Left renal cortex interstitium (tissue), 4 donors: Measurements from ENCODE around the gene MLX. TPM values are rescaled to one million over a fixed set of nuclear protein-coding genes. Genes with fewer than 3 reads are reported as not detected.
A peak's percentile ranks its signal among the peaks of the same experiment; 100 is the strongest.

ENCODE experiments used
- DNase-seq, 4 donors: peaks; one replicate each; pipeline ENCODE4 v3.0.0-alpha.2; 2013; ENCODE audit warnings: low read depth in 4 of 4, low spot score in 2 of 4, missing footprints in 1 of 4
- polyA plus RNA-seq, 4 donors: library from polyadenylated mRNA; unstranded; fragments of 120-200 nt; gene quantifications; one replicate each; pipeline ENCODE4 v1.2.1, GENCODE V29; 2013; ENCODE audit not compliant: insufficient read length in 4 of 4

MLX gene, protein sequence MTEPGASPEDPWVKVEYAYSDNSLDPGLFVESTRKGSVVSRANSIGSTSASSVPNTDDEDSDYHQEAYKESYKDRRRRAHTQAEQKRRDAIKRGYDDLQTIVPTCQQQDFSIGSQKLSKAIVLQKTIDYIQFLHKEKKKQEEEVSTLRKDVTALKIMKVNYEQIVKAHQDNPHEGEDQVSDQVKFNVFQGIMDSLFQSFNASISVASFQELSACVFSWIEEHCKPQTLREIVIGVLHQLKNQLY
- 10 to 100 TPM; 33.4 to 42.6 (median 35.8) TPM for polyA plus RNA-seq

DNA sequence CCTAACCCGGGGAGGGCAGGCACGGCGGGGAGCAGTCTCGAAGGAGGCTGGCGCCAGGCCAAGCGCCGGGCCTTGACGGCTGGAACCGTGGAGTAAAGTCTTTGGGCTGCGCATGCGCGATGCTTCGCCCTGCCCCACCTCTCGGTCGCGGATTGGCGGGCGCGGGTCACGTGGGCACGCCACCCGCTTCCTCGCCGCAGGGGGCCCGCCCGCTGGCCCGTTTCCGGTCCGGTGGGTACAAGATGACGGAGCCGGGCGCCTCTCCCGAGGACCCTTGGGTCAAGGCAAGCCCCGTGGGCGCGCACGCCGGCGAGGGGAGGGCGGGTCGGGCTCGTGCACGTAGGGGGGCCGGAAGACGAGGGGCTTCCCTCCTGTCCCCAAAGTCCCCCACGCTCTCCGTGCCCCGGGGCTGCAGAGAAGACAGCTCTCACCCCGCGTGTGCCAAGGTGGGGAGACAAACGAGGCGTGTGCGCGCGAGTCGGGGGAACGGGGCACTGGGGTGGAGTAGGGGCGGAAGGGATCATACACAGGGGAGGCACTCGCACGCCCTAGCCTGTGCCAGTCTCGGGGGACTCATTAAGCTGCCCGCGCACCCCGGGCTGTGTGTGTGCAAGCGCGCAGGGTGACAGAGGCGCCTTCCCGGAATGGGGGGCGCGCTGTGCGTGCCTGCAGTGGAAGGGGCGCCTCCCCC, at the start of gene MLX:
Gene MLX (plus strand): TSS at position 218 of the 691 bp plus-strand sequence. CDS start 25 bp downstream, at position 243.
- peak in 1 of 4 donors; percentile 82 for DNase-seq

DNA sequence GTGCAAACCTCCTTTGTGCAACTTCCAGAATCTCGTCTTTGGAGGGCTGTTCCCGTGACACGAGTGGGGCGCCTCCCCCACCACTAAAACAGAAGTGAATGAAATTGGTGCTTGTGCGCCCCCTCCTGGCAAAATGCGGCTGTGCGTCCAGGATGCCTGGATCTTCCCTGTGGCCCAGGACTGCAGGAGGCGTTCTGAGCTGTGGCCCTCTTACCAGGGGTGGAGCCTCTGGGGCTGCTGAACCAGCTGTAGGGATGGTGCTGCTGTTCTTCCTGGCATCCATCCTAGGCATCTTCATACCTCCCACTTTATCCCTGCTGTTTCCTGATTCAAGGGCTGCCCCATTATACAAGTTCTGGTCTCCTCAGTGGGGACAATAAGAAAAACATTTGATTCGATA, 49.4 kb upstream of the MLX start:
- no peak for DNase-seq

DNA sequence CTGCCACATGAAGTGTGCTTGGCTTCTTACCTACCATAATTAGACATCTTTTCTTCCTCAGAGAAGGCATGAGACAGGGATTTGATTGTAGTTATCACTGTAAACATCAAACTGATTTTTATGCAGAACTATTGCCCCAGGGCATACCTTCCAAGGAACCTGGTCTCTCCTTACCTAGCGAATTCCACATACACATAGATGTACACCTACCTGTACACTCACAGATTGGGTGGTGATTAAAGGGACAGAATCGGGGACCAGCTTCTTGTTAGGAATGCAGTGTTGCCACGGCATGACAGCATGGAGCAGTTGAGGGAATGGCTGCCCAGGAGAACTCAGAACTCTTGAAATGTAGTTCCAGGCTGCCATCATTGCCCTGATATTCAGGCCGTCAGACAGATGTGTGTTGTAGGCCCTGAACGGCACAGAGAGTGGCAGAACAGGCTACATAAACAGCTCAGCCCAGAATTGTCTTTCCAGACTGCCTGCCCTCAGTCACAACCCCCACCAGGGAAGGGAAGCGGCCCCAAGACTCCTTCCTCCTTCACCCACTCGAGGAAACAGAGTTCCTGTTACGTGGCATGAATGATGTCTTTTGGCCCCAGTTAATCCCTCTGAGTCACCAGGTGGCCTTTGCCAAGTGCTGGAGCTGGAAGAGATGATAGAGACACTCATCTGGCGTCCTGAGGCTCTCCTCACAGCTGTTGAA, 48.7 kb upstream of the MLX start:
- no peak for DNase-seq

DNA sequence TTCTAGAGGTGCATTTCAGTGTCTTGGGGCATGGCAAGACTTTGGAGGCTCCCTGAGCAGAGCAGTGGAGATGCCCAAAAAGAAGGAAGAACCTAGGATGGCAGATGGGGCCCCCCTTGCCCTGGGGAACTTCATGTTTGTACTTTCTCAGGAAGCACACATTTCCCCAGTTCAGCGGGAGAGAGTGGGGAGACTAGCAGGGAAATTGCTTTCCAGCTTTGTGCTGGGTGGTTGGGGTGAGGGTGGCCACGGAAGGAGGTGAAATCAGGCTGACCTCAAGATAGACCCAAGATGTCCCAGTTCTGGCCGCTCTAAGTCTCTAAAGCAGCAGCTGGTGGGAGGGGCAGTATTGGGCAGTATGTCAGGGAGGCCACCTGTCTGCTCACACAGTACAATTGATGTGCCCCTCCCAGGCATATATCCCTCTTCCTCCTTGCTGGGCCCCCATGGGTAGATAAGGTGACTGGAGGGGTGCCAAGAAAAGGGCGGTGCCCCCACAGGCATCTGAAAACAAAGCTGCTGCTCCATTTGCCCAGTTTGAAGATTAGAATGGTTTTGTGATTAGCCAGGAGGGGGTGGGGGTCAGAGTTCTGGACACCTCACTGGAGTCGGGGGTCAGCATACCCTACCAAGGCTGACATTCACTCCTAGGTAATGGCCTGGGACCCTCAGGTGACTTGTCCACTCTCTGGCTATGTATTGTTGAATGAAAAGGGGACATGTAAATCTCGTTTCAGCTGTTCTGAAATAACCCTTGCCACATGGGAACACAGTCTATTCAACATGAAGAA, 48.0 kb upstream of the MLX start:
- no peak for DNase-seq

DNA sequence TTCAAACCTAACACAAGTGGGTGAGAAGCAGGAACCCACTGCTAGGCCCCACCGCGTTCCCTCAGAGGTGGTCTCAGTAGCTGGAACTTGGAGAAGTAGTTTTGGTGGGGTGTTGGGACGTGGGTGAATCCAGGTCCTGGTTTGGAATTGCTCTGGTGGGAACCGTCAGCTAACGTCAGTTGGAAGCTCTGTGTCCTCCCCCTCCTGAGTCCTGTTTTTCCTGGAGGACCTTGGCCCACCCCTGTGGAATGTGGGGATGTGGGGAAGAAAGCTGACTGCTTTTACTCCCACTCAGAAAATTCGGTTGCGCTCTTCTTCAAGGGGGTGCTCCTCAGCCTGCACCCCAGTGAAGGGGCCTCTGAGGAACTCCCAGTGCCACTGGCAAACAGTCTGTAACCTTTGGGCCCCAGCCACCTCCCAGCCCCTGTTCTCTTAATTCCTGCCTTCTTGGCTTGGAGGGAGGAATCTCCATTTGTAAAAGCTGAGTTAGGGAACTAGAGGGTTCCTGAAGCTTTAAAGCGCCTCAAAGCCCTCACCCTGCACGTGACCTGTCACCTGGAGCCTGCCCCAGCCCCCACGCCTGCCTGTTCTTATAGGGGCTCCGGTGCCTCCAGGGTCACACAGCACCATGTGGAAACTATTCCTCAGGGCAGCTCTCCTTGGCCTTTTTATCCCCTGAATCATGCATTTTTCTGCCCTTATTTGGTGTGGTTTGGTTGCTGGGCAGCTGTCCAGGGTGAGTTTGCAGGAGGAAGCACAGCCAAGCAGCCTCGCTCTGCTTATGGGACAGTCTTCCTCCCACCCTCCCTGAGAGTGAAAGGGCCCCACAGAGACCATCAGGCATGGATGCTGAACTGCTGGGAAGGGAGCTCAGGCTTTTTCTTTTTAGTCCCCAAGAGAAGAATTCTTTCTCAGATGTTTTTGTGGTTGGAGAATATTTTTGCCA, 47.1 kb upstream of the MLX start:
- DNase-seq, result peak in 3 of 4 donors; percentile 82 to 86 (median 85)

DNA sequence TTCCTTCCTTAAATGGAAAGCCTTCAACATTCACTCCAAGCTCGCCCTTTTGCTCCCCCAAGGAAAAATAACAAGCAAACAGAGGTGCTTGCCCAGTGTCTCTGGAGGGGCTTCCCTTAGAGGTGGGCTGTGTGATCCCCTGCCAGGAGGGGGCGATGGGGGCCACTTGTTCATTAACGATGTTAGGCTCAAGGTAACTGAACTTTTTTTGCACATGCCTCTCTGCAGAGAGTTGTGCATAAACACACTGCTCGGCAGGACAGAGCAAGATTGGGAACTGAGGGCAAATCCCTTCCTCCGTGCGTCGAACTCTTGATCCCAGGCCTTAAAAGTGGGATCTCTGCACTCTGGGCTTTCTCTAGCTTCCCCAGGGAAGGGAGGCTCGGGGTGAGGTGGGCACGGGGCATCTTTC, 46.4 kb upstream of the MLX start:
- DNase-seq, result no peak

DNA sequence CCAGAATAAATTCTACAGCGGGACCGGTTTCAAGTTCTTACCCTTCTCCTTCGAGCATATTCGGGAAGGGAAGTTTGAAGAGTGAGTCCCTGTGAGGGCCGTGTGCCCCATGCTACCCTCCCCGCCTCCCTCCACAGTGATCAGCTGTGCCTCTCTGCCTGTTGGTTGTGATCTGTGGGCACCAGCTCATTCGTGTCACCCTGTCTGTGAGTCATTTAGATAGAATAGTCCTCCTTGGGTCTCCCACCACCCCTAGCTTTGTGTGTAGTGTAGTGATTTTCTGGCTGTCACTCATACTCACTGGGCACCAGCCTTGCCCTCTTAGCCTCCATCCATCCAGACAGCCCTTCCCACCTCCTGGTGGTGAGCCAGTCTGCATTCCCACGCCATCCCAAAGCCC, 45.9 kb upstream of the MLX start:
- DNase-seq, result no peak

DNA sequence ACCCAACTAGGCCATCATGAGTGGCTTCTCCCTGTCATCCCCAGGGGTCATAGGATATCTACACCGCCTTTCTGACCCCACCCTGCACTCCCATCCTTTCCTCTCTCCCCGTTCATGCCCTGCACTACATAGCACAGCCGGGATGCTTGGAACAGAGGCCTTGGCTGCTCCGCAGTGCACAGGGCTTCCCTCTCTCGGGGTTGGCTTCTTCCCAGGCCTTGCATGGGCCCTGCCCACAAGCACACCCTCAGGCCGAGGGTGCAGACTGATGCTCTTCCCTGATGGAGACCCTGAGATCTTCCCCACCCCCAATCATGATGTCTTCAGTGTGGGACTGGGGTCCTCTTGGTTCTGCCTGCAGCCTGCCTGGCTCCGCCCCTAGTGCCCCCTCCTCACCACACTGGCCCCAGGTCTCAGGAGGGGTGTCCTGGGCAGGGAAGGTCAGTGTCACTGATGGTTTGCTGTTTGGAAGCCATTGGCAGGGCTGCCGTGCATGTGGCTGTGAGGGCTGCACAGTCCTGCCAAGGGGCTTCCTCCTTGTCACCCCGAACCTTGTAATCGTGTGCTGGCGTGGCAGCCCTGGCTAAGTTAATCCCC, 45.1 kb upstream of the MLX start:
- no peak for DNase-seq

DNA sequence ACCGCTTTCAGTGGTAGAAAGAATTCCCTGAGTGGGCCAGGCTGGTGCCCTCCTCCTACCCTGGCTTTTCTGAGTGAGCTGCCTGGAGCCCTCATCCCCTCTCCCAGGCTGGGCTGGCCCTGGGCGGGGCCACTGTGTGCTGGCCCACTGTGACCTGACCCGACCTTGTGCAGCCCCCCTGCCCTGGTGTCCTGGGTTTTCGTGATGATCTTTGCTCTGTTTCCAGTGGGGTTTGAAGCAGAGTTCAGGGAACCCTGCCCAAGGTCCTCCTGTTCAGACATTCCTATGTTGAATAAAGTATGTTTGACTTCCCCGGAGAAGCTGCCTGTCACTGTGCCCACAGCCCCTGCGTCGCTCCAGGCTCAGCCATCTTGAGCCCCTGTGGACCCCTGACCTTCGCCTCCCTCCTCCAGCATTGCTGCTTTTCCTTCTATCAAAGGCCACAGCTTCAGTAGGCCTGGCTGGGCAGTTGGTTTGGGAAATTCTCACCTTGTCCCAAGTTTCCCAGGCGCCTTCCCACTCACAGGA, 44.6 kb upstream of the MLX start:
- no peak for DNase-seq

DNA sequence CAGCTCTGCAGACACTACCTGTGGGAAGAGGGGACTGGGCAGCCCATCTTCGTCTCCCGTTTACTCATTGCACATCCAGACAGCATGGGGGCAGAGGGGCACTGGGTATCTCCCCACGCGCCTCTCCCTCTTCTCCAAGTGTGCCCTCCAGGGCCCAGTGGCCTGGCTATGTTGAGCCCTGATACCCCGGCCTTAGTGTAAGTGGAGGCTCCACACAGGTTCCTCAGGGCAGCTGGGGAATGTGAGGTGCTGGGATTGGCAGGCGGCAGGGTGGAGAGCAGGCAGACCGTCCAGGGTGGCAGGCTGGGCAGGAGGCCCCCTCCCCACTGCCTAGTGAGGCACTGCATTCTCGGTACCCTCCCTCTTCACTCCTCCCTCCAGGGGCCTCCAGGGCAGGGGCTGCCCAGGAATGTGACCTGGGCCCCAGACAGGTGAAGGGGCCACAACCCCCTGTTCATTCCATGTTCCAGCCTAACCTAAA, 44.1 kb upstream of the MLX start:
- DNase-seq, result no peak

DNA sequence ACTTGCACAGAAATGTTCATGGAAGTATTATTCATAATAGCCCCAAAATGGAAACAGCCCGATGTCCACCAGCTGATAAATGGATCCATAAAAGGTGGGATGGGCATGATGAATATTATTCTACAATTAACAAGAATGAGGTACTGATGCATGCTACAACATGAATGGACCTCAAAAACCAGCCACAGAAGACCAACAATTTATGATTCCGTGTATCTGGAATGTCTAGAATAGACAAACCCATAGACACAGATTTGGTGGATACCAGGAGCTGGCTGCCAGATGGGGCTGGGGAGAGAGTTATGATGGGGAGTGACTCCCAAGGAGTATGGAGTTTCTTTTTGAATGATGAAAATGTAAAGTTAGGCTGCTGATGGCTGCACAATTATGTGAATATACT, 41.7 kb upstream of the MLX start:
- DNase-seq, result no peak

DNA sequence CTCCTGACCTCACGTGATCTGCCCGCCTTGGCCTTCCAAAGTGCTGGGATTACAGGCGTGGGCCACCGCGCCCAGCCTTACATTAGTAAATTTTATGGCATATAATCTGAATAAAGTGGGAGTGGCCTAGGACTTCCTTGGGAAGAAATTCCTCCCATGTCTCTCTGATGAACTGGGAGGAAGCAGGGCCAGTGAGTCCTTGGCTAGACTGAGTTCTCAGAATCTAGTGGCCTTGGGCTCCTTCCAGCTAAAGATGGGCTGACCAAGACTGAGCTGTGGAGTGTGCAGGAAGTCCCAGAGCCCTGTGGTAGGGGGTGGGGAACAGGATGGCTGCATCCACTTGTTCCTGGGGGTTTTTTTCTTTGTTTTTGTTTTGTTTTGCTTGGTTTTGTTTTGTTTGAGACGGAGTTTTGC, 40.9 kb upstream of the MLX start:
- no peak for DNase-seq

DNA sequence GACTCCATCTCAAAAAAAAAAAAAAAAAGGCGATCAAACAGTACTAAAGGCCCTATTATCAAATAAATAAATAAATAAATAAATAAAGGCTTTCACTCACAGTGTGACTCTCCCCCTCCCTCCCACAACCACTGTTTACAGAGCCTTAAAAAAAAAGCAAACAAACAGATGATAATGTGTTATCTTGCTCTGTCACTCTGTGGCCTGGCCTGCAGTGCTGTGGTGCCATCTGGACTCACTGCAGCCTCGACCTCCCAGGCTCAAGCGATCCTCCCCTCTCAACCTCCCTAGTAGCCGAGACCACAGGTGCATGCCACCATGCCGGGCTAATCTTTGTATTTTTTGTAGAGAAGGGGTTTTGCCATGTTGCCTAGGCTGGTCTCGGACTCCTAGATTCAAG, 39.0 kb upstream of the MLX start:
- DNase-seq, result no peak

DNA sequence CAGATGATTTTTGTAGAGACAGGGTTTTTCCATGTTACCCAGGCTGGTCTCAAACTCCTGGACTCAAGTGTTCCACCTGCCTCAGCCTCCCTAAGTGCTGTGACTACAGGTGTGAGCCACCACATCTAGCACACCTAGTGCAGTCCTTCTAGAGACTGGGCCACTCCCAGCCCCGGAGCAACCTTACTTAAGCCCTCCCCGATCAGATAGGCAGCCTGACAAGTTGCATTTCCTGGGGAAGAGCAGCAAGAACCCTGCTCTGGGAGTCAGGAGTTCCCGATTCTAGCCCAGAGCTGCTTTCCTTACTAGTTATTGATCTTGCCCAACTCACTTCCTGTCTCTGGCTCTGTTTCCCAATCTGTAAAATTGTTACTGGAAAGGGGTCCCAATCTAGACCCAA, 37.8 kb upstream of the MLX start:
- DNase-seq, result no peak

DNA sequence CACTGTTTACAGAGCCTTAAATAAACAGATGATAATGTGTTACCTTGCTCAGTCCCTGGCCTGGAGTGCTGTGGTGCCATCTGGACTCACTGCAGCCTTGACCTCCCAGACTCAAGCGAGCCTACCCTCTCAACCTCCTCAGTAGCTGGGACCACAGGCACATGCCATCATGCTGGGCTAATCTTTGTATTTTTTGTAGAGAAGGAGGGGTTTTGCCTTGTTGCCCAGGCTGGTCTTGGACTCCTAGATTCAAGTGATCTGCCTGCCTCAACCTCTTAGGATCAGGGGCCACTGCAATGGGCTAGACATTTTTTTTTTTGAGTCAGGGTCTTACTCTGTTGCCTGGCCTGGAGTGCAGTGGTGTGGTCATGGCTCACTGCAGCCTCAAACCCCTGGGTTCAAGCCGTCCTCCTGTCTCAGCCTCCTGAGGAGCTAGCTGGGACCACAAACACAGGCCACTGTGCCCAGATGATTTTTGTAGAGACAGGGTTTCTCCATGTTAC, 35.9 kb upstream of the MLX start:
- no peak for DNase-seq

DNA sequence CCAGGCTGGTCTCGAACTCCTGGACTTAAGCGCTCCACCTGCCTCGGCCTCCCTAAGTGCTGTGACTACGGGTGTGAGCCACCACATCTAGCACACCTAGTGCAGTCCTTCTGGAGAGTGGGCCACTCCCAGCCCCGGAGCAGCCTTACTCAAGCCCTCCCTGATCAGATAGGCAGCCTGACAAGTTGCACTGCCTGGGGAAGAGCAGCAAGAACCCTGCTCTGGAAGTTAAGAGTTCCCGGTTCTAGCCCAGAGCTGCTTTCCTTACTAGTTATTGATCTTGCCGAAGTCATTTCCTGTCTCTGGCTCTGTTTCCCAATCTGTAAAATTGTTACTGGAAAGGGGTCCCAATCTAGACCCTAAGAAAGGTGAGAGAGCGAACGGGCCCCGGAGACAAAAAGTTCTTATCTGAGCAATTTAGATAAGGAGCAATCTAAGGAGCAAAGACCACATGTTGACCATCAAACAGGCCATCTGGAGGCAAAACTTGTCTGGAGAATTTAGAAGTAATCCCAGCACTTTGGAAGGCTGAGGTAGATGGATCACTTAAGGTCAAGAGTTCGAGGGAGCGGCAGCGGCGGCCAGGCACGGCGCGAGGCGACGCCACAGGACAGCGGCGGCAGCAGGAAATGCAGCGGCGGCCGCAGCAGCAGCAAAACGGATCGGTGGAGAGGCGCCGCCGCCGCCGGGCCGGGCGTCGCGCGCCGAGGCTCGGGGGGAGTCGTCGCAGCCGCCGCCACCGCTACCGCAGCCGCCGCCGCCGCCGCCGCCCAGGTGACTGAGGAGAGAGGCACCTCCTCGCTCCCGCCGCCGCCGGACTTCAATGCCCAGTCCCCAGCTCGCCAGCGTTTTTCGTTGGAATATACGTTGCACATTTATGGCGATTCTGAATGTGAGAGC, 35.2 kb upstream of the MLX start:
- DNase-seq, result no peak

DNA sequence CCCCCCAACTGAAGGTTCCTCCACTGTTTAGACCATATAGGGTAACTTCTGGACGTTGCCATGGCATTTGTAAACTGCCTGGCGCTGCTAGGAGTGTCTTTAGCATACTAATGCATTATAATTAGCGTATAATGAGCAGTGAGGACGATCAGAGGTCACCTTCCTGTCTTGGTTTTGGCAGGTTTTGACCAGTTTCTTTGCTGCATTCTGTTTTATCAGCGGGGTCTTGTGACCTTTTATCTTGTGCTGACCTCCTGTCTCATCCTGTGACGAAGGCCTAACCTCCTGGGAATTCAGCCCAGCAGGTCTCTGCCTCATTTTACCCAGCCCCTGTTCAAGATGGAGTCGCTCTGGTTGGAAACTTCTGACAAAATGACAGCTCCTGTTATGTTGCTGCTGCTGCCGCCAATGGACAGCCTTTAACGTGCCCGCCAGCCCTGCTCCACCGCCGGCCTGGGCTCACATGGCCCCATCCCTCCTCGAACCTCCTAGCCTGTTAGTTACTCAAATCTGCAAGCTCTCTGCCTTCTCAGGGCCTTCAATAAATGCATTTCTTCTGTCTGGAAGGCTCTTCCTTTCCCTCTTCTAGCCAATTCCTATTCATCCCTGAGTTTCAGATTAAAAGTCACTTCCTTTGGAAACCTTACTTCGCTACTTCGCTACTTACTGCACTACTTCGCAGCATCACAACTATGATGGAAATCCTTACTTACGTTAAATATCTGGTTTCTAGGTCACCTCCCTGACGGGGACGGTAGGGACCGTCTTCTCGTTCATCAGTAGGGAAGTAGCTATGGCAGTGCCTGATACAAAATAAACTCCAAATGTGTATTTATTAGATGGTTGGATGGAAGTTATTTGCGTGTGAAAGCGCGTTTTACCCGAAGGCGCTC, 31.5 kb upstream of the MLX start:
- no peak for DNase-seq
